Activated T-helper 1 cell treated with anti-CD3 and anti-CD28 coated beads, Interleukin-12 subunit alpha, Interleukin-12 subunit beta, Interleukin-2, Interleukin-4 antibody, amounts not matched to agents 30 ng/mL and 10 ng/mL and 1 ng/mL, durations not matched to agents 14 hours and 24 hours and 36 hours (primary cell): ENCODE results near the gene RBMX2. TPM values are rescaled to one million over a fixed set of nuclear protein-coding genes. Genes with fewer than 3 reads are reported as not detected.
"Not testable (repeated sequence)": the region's sequence is repeated elsewhere in the genome, so short reads cannot be mapped to it uniquely, and the experiment has no call there.

Source experiments
- DNase-seq: peaks from one replicate; pipeline ENCODE4 v3.0.0; 2021; ENCODE audit warnings: low spot score
- H3K27ac Mint-ChIP-seq: one replicate; pipeline ENCODE4 v1.8.0; 2021; ENCODE audit warnings: mild to moderate bottlenecking, mixed read lengths
- H3K27me3 Mint-ChIP-seq: one replicate; pipeline ENCODE4 v1.8.0; 2022; ENCODE audit warnings: mild to moderate bottlenecking, moderate library complexity, mixed read lengths; ENCODE audit not compliant: insufficient read depth
- H3K36me3 Mint-ChIP-seq: one replicate; pipeline ENCODE4 v1.8.0; 2021; ENCODE audit warnings: low read depth, mixed read lengths
- H3K4me1 Mint-ChIP-seq: one replicate; pipeline ENCODE4 v1.8.0; 2021; ENCODE audit warnings: low read depth, mixed read lengths
- H3K4me3 Mint-ChIP-seq: one replicate; pipeline ENCODE4 v1.8.0; 2021; ENCODE audit warnings: mild to moderate bottlenecking, moderate library complexity, mixed read lengths
- H3K9me3 Mint-ChIP-seq: one replicate; pipeline ENCODE4 v1.8.0; 2021; ENCODE audit warnings: mixed read lengths
- intact Hi-C: fragments of 100-400 bp; cut with micrococcal nuclease; formaldehyde crosslinking; loops from one replicate; pipeline ENCODE4 v1.15.1; 2024
- total RNA-seq: library from RNA; stranded (reverse); gene quantifications from 2 replicates; pipeline ENCODE4 v1.2.3, GENCODE V29; 2022

Gene RBMX2, protein sequence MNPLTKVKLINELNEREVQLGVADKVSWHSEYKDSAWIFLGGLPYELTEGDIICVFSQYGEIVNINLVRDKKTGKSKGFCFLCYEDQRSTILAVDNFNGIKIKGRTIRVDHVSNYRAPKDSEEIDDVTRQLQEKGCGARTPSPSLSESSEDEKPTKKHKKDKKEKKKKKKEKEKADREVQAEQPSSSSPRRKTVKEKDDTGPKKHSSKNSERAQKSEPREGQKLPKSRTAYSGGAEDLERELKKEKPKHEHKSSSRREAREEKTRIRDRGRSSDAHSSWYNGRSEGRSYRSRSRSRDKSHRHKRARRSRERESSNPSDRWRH
- 26.0 and 26.3 TPM in 2 replicates for total RNA-seq

DNA sequence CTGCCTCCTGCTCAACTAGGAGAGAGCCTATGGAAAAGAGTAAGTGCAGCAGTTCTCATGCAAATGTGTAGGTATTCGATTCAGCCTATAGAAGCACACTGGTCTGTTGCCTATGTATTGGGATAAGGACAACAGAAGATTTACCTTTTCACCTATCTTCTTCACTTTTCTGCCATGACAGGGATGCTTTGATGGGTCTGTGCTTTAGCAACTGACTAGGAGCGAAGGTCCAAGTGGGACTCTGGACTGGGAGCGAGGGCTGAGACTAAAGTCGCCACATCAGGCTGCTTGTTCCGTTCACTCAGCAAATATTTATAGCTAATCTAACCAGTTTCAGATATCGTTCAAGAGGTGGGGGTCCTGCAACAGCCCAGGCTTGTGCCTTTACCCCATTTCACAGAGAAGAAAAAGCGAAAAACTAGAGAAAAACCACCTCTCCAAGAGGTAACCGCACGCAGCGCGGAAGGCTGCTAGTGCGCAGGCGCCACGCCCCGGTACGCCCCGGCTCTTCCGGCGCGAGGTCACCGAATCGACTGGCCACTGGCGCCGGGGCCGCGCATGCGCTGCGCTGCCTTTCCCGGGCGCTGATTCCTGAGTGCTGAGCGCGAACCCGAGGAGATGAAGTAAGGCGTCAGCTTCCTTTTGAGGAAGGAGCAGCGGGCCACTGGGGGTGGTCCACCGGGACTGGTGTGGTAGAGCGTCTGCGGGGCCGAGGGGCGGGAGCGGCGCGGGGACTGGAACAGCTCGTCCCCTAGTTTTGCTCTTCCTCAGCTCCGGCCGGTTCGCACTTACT lies at the start of gene RBMX2:
Gene RBMX2, plus strand, starts transcription at position 573 of the 793 bp plus-strand sequence. Its CDS starts 46 bp downstream, at position 619.
- peaks cover 6% of the 10 kb centered on the region for H3K27me3 Mint-ChIP-seq
- H3K4me1 Mint-ChIP-seq = no peaks in the 10 kb centered on the region
- H3K4me3 Mint-ChIP-seq = peak within 1 kb of the TSS; percentile 100
- DNase-seq = peak; percentile 64
- no peaks in the 10 kb centered on the region for H3K9me3 Mint-ChIP-seq
- H3K27ac Mint-ChIP-seq = peak within 1 kb of the TSS; percentile 89
- H3K36me3 Mint-ChIP-seq = peaks cover 2% of the 10 kb centered on the region
- intact Hi-C loops = loop anchor here (1.0 to 5.0 kb wide), 5 partner anchors 62 to 502 kb away; partner anchors contain the start of genes BCORL1, ENOX2, SLC25A14 and ZNF280C

DNA sequence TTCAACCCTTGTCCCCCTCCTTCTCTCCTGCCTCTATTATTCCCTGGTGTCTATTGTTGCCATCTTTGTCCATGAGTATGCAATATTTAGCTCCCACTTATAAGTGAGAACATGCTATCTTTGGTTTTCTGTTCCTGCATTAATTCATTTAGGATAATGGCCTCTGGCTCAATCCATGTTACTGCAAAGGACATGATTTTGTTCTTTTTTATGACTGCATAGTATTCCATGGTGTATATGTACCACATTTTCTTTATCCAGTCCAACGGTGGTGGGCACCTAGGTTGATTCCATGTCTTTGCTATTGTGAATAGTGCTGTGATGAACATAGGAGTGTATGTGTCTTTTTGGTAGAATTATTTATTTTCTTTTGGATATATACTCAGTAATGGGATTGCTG lies 49.7 kb upstream of the RBMX2 start:
- H3K36me3 Mint-ChIP-seq, H3K27me3 Mint-ChIP-seq, DNase-seq, H3K9me3 Mint-ChIP-seq, H3K4me1 Mint-ChIP-seq, H3K4me3 Mint-ChIP-seq, intact Hi-C loops, H3K27ac Mint-ChIP-seq: not testable (repeated sequence)

DNA sequence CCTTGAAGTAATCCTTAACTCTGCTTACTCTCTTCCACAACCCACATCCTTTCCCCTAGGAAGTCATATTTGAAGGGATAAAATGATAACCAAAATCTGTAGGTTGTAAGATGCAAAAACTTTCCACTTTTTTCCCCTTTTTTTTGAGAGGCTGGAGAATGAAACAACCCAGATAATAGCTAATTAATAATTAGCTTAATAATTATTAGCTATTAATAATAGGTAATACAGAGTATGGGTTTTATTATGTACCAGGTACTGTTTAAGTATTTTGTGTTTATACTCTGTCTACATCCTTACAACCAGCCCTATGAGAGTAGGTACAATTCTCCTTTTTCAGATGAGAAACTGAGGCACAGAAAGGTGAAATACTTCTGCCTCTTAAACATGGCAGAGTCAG lies 25.7 kb upstream of the RBMX2 start:
- Mint-ChIP-seq H3K9me3 (no peaks in the 10 kb centered on the region), H3K27me3 (peaks cover 3% of the 10 kb centered on the region), H3K4me3 (no peak overlapping the region), H3K36me3 (no peaks in the 10 kb centered on the region), H3K4me1 (no peaks in the 10 kb centered on the region), H3K27ac (no peak overlapping the region)
- intact Hi-C loops = no loop called here
- DNase-seq = no peak

DNA sequence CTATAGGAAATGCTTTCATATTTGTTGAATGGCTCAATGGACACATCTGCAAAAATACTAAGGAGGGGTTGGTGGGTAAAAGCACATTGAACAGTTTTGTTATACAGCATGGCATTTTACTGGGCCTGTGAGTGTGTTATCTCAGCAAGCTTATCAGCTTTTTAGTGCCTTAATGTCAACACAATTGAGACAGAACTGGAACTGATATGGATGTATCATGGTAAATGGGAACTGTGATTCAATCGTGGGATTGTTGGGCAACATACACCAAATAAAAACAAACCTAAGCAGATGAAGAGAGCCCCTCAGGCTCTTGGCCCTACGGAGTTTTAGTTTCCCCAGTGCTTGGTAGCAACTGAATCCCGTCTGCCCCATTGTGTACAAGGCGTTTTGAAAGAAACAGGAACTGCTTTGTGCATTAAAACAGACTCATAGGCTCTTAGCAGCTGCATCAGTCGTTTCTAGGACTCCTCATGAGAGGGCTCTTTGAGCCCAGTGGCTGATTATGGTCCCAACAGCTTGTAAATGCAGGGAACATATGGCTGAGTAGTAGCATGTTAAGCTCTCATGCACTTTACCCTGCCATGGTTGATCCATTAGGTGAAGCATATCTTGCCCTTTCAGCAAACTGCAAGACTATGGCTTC lies 23.6 kb upstream of the RBMX2 start:
- Mint-ChIP-seq H3K9me3 (no peaks in the 10 kb centered on the region), H3K36me3 (no peaks in the 10 kb centered on the region), H3K27me3 (peaks cover 3% of the 10 kb centered on the region), H3K4me1 (no peaks in the 10 kb centered on the region), H3K4me3 (no peak overlapping the region), H3K27ac (no peak overlapping the region)
- no peak for DNase-seq
- intact Hi-C loops = no loop called here

DNA sequence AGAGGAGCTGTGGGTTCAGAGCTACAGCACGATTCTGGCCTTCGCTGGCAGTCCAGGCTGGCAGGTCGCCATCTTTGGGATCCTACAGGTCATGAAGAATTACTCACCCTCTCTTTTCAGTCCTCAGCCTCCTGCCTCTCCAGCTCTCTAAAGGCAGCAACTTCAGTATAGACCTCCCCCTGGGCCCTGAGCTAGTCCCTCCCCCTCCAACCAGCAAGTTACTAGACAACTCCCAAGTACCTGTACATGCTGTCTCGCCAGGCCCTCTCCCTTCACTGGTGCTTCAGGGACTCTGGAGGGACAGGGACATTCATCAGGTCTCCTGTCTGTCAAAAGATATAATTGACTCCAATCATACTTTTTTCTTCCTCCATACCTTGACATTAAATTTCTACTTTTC lies 16.3 kb upstream of the RBMX2 start, which contains the start of gene GPR119:
Gene GPR119, minus strand, starts transcription at position 155 of the 400 bp plus-strand sequence. CDS start 227 bp downstream, outside the sequence.
- H3K27ac Mint-ChIP-seq = no peak within 1 kb of the TSS
- H3K27me3 Mint-ChIP-seq = peaks cover 3% of the 10 kb centered on the region
- no peaks in the 10 kb centered on the region for H3K36me3 Mint-ChIP-seq
- no peak for DNase-seq
- intact Hi-C loops = no loop called here
- H3K4me3 Mint-ChIP-seq = no peak within 1 kb of the TSS
- no peaks in the 10 kb centered on the region for H3K4me1 Mint-ChIP-seq
- H3K9me3 Mint-ChIP-seq = no peaks in the 10 kb centered on the region

DNA sequence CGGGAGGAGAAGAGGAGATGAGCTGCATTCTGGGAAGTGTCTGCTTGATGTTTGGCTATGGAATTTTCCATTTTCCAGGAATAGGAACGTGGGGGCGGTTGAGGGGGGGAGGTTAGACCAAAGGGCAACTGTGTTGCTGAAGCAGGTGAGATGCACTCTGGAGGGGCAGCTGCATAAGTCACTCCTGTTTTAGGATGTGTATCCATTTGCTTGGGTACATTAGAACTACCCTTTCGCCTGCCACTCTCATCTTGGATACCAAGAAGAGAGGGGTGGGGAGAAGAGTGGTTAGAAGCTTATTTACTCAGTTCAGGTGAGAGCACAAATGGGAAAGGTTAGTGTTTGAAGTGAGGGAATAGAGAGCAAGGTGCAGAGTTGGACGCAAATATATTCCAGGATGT lies 15.4 kb upstream of the RBMX2 start:
- H3K4me3 Mint-ChIP-seq = no peak overlapping the region
- H3K36me3 Mint-ChIP-seq = no peaks in the 10 kb centered on the region
- intact Hi-C loops = no loop called here
- no peak overlapping the region for H3K27ac Mint-ChIP-seq
- H3K4me1 Mint-ChIP-seq = no peaks in the 10 kb centered on the region
- H3K9me3 Mint-ChIP-seq = no peaks in the 10 kb centered on the region
- peaks cover 3% of the 10 kb centered on the region for H3K27me3 Mint-ChIP-seq
- DNase-seq = no peak

DNA sequence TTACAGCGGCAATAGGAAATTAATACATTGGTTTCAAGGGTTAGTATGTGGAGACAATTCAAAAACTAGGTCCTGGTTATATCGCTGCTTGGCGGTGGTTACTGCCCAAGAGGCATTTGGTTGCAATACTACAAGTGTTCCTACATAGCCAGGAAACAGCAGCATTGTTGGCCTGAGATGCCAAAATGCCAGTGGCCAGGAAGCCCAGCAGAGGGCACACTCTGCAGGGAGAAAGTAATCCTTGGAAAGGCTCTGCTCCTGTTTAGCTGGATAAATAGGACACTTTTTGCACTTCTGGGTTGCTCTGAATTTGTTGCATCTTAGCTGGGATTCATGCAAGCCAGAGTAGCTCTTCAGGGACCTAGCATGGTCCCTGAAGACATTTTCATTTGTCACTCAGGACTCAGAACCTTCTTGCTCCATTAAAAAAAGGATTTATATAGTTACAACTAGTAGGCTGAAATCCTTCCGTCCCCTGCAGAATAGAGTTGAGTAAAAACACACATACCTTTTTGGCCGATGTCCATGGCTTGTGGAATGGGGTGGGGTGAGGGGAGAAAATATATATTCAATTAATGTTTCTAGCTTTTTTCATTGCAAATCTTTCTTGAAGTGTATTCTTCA lies 8.2 kb upstream of the RBMX2 start:
- no peak for DNase-seq
- Mint-ChIP-seq H3K36me3 (no peaks in the 10 kb centered on the region), H3K4me1 (no peaks in the 10 kb centered on the region), H3K27me3 (peaks cover 16% of the 10 kb centered on the region), H3K27ac (no peak overlapping the region), H3K9me3 (no peaks in the 10 kb centered on the region), H3K4me3 (no peak overlapping the region)
- intact Hi-C loops = loop anchor here (5.0 kb wide), 1 partner anchor 524 kb away; no protein-coding TSS in a partner anchor

DNA sequence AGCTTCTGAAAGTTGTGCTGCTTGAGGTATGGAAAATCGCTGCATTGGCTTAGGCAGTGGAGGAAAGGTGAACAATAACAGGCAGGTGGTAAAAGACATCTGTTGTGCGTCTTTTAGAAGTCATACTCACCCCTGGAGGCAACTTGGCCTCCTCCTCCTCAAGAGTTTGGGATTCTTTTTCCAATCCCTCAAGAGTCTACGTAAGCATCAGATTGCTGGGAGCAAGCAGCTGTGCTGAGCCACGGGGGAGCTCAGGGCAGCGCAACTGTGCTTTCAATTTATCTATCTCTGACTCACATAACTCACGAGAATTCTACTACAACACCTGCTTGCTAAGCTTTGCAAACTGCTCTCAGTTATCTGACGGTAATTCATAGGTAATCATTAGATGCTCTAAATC lies 6.4 kb upstream of the RBMX2 start:
- Mint-ChIP-seq H3K36me3 (no peaks in the 10 kb centered on the region), H3K9me3 (no peaks in the 10 kb centered on the region), H3K27me3 (peaks cover 14% of the 10 kb centered on the region), H3K4me3 (no peak overlapping the region), H3K4me1 (no peaks in the 10 kb centered on the region), H3K27ac (no peak overlapping the region)
- DNase-seq = no peak
- intact Hi-C loops = no loop called here

DNA sequence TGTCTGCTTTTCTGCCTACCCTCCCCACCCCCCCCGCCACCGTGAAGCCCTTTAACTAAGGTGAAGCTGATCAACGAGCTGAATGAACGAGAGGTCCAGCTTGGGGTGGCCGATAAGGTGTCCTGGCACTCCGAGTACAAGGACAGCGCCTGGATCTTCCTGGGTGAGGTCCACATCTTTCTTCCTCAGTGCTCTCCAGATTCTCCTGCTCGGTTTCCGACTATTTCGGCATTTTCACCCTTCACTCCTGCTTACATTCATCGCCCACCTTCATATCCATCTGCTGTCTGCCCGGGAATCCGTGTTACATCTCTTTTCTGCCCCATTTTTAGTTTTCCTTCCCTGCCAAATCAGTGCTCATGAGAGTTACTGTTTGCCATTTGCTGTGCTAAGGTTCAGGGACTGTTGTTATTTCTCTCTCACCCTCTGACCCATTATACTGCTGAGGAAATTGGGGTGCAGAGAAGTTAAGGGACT lies 459 bp downstream of the RBMX2 start:
- Mint-ChIP-seq H3K4me1 (no peaks in the 10 kb centered on the region), H3K27ac (peak overlapping the region; percentile 89), H3K4me3 (peak overlapping the region; percentile 100), H3K9me3 (no peaks in the 10 kb centered on the region), H3K27me3 (peaks cover under 1% of the 10 kb centered on the region), H3K36me3 (peaks cover 2% of the 10 kb centered on the region)
- intact Hi-C loops = loop anchor here (1.0 to 5.0 kb wide), 4 partner anchors 63 to 420 kb away; partner anchors contain the start of genes BCORL1, SLC25A14 and ZNF280C
- DNase-seq = no peak

DNA sequence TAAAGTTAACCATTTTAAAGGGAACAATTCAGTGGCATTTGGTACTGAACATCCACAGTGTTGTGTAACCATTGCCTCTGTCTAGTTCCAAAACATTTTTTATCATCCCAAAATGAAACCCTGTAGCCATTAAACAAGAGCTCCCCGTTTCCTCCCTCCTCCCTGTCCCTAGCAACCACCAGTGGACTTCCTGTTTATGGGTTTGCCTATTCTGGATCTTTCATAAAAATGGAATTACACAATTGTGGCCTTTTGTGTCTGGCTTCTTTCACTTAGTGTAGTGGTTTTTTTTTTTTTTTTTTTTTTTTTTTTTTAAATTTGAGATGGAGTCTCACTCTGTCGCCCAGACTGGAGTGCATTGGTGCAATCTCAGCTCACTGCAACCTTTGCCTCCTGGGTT lies 11.6 kb downstream of the RBMX2 start:
- Mint-ChIP-seq H3K27me3 (no peaks in the 10 kb centered on the region), H3K27ac (no peak overlapping the region), H3K4me1 (no peaks in the 10 kb centered on the region), H3K9me3 (no peaks in the 10 kb centered on the region), H3K4me3 (no peak overlapping the region), H3K36me3 (peaks cover 21% of the 10 kb centered on the region)
- intact Hi-C loops = no loop called here
- DNase-seq = no peak

DNA sequence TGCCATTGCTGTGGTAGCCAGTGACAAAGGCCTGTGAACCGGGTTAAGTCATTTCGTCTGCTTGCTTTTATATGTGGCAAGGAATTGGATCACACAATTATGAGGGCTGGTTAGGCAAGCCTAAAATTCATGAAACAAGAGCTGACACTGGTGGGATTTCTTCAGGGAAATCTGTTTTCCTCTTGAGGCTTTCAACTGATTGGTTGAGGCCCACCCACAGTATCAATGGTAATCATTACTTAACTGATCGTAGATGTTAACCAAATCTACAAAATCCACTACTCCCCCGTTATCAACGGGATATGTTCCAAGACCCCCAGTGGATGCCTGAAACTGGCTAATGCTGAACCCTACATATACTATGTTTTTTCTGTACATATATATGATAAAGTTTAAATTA lies 13.0 kb downstream of the RBMX2 start:
- Mint-ChIP-seq H3K4me1 (no peaks in the 10 kb centered on the region), H3K27me3 (no peaks in the 10 kb centered on the region), H3K4me3 (no peak overlapping the region), H3K27ac (no peak overlapping the region), H3K36me3 (peaks cover 18% of the 10 kb centered on the region), H3K9me3 (no peaks in the 10 kb centered on the region)
- DNase-seq = no peak
- intact Hi-C loops = no loop called here

DNA sequence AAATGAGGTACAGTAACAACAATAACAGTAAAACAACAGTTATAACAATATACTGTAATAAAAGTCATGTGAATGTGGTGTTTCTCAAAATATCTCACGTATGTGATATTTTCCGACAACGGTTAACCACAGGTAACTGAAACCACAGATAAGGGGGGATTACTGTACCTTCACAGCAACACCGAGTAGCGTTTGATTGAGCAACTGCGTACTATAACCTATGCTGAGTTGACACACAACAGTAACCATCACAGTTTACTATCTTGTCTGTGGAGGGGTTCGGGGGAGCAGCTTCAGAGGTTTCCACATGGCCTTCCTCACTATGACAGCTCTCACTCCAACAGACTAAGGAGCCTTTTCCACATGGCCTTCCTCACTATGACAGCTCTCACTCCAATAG lies 13.4 kb downstream of the RBMX2 start:
- no peaks in the 10 kb centered on the region for H3K27me3 Mint-ChIP-seq
- no peaks in the 10 kb centered on the region for H3K4me1 Mint-ChIP-seq
- H3K36me3 Mint-ChIP-seq = peaks cover 15% of the 10 kb centered on the region
- intact Hi-C loops = no loop called here
- no peaks in the 10 kb centered on the region for H3K9me3 Mint-ChIP-seq
- DNase-seq = no peak
- no peak overlapping the region for H3K4me3 Mint-ChIP-seq
- no peak overlapping the region for H3K27ac Mint-ChIP-seq
